Measurements from ENCODE around the gene HIBCH.
"Not testable (repeated sequence)": the region's sequence is repeated elsewhere in the genome, so short reads cannot be mapped to it uniquely, and the experiment has no call there.

Gene HIBCH, protein sequence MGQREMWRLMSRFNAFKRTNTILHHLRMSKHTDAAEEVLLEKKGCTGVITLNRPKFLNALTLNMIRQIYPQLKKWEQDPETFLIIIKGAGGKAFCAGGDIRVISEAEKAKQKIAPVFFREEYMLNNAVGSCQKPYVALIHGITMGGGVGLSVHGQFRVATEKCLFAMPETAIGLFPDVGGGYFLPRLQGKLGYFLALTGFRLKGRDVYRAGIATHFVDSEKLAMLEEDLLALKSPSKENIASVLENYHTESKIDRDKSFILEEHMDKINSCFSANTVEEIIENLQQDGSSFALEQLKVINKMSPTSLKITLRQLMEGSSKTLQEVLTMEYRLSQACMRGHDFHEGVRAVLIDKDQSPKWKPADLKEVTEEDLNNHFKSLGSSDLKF

GRCh38 chr2:190319555-190320498, at the start of gene HIBCH:
Gene HIBCH, minus strand, starts transcription at chr2:190319826. Its CDS starts 76 bp downstream, at chr2:190319750.
- peak; percentile 99 for DNase-seq
- in situ Hi-C loops (cut with MboI; ENCODE audit: low pct_unique_long_range_greater_than_20kb, low sequenced_read_pairs): no loop called here

DNA sequence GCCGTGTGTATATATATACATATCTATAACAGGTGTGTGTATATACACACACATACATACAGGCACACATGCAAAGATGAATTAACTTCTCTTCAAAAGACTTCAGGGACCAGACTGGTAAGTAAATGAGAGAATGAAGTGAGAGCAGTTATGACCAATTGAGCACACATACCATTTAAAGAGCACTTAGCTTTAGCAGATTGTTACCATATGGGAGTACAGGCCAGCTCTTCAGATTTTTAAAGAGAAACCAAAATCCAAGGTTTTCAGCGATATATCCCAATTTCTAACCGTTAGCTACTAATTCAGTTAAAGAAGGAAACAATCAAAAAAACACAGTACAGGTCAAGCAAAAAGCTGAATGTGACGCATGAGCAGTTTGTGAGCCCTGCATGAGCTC, 47.5 kb upstream of the HIBCH start:
- no peak for DNase-seq
- in situ Hi-C loops (cut with MboI; ENCODE audit: low pct_unique_long_range_greater_than_20kb, low sequenced_read_pairs): no loop called here

DNA sequence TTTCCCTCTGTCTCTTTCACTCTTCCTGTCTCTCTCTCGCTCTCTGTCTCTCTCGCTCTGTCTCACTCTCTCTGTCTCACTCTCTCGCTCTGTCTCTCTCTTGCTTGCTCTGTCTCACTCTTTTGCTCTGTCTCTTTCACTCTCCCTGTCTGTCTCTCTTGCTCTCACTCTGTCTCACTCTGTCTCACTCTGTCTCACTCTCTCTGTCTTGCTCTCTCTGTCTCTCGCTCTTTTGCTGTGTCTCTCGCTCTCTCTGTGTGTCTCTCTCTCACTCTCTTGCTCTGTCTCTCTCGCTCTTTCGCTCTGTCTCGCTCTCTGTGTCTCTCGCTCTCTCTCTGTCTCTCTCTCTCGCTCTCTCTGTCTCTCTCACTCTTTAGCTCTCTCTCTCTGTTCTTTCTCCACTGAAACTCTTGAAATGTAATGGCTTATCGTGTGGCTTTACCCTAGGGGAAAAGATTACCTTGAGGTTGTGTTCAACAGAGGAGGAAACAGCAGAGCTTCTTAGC, 46.7 kb upstream of the HIBCH start:
- in situ Hi-C loops (cut with MboI; ENCODE audit: low pct_unique_long_range_greater_than_20kb, low sequenced_read_pairs): no loop called here
- no peak for DNase-seq

DNA sequence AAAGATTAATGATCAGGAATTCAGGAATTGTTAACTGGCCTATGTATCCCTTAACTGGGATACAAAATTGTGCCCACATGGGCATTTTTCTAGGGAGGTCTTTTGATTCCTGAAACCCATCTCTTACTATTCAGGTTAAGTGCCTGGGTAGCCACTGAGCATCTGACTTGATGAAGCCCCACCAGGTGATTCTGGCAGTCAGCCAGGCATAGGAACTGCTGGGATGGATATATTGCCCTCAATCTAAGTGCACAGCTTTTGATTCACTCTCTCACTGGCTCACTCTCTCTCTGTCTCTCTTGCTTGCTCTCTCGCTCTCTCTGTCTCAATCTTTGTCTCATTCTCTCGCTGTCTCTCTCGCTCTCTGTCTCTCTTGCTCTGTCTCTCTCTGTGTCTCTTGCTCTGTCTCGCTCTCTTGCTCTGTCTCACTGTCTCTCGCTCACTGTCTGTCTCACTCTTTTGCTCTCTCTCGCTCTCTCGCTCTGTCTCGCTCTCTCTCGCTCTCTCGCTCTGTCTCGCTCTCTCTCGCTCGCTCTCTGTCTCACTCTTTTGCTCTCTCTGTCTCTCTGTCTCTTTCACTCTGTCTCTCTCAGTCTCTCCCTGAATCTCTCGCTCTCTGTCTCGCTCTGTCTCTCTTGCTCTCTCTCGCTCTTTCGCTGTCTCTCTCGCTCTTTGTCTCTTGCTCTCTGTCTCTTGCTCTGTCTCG, 46.0 kb upstream of the HIBCH start:
- in situ Hi-C loops (cut with MboI; ENCODE audit: low pct_unique_long_range_greater_than_20kb, low sequenced_read_pairs): no loop called here
- no peak for DNase-seq

DNA sequence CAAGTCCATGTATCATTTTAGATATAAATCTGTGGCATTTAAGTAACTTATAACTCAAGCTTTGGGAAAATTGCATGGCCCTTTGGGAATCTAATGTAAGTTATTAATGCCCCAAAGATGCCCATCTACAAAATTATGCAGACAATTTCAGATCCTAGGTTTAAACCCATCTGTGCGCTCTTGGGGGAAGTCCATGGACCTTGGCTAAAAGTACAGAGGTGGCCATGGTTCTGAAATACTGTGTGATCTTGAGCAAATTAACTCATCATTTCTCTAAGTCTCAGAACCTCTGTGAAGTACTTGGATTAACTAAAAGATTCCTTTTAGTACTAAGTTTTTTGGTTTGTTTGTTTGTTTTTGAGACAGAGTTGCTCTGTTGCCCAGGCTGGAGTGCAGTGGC, 43.3 kb upstream of the HIBCH start:
- in situ Hi-C loops (cut with MboI; ENCODE audit: low pct_unique_long_range_greater_than_20kb, low sequenced_read_pairs): no loop called here

DNA sequence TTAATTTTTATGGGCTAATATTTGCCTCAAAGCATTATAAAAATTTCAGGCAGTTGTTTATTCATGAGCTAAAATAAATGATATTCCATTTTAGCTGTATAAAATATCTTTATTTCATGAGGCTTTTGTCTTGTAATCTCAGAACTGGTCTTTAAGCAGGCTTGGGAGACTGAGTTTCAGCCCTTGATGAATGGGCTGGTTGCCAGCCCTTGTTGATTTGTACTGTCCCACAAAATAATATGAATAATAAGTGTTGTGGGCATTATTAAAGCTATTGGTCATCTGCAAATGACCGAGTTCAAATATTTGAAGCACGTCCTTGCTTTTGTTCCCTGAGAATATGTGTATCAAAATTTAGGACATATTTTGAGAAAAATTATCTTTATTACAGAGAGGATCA, 41.9 kb upstream of the HIBCH start:
- DNase-seq: no peak
- in situ Hi-C loops (cut with MboI; ENCODE audit: low pct_unique_long_range_greater_than_20kb, low sequenced_read_pairs): no loop called here

More for the DNA sequence above, 43.3 kb upstream of the HIBCH start:
- DNase-seq: no peak

GRCh38 chr2:190360965-190361364, 41.3 kb upstream of the HIBCH start:
- DNase-seq: no peak
- in situ Hi-C loops (cut with MboI; ENCODE audit: low pct_unique_long_range_greater_than_20kb, low sequenced_read_pairs): no loop called here

DNA sequence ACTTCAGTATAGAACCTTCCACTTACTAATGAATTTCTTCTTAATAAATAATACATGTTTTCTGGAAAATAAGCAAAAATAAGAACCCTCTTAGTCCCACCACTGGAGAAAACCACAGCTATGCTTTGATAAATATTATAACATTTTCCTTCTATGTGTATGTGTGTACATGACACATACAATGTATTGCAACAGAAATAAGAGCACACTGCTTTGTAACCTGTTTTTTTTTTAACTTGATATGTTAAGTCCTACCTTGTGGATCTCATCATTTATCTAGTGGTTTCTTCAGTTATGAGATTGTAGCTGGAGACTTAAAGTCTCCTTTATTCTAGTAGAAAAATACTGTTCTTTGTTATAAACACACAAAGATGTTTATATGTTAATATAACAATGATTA, 40.9 kb upstream of the HIBCH start:
- no peak for DNase-seq
- in situ Hi-C loops (cut with MboI; ENCODE audit: low pct_unique_long_range_greater_than_20kb, low sequenced_read_pairs): no loop called here

GRCh38 chr2:190358655-190359448, 39.2 kb upstream of the HIBCH start:
- DNase-seq; in situ Hi-C loops (cut with MboI; ENCODE audit: low pct_unique_long_range_greater_than_20kb, low sequenced_read_pairs): not testable (repeated sequence)

DNA sequence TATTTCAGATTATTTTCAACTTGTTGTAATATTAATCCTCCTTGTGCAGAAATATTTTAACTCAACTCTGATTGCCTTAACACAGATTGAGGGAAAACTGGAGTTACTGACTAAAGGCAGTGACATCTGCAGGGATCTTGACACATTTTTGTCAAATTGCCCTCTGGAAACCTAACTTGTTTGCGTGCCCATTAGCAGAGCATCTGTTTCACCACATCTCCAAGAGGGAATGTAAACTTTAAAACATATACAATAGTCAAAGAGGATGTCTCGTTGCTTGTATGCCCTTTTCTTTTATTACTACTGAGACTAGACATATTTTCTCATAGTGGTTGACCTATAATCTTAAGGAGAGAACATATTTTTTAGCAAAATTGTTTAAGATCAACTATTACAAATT, 38.0 kb upstream of the HIBCH start:
- in situ Hi-C loops (cut with MboI; ENCODE audit: low pct_unique_long_range_greater_than_20kb, low sequenced_read_pairs): no loop called here

DNA sequence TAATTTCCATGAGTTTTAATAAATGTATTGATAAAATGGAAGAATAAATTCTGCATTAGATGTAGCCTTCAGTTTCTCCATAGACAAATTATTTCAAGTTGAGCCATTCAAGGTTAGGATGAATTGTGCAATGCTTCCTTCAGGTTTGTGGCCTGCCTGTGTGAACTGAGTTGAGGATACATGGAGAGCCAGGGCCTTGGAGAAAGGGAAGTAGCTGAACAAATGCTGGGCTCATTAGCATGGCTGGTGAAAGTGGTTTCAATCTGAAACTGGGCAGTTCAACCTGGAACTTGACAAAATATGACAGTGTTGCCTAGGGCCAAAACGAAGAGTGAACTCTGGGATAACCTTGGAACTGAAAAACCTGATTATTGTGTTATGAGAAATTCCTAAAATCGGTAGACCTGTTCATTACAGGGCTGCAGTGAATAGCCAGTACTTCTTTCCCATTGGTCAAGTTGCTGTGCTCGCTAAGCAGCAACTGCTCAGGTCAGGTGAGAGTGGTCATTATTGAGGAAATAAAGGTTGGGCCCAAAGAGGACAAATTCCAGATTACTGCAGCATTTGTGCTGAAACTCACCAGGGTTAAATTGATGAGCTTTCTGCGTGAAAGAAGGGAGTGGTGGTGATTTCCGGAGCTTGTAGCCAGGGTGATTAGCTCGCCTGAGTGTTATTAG, 36.5 kb upstream of the HIBCH start:
- in situ Hi-C loops (cut with MboI; ENCODE audit: low pct_unique_long_range_greater_than_20kb, low sequenced_read_pairs): no loop called here
- DNase-seq: peak; percentile 76

More for the DNA sequence above, 38.0 kb upstream of the HIBCH start:
- DNase-seq: no peak

DNA sequence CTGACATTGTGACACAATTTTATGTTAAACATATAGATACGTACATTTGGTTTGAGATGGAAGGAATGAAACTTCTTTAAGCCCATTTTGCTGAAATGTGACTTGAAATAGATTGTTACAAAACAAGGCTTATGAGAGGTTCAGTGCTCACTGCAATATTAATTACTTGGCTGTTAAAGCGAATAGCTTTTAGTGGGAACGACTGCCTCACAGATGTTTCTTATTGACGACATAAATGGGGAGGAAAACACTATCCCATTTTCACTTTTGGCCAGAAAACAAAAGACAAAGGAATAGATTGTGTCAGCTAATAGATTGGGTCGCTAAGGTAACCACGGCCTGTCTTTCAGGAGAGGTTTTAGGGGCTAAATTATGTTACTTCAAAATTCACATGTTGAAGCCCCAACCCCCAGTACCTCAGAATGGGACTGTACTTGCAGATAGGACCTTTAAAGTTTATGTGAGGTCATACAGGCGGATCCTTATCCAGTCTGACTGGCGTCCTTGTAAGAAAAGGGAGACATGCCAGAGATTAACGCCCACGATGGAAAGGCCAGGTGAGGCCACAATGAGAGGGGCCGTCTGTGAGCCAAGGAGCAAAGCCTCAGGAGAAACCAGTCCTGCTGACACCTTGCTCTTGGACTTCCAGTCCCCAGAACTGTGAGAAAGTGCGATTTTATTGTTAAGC, 34.5 kb upstream of the HIBCH start:
- no peak for DNase-seq
- in situ Hi-C loops (cut with MboI; ENCODE audit: low pct_unique_long_range_greater_than_20kb, low sequenced_read_pairs): no loop called here

DNA sequence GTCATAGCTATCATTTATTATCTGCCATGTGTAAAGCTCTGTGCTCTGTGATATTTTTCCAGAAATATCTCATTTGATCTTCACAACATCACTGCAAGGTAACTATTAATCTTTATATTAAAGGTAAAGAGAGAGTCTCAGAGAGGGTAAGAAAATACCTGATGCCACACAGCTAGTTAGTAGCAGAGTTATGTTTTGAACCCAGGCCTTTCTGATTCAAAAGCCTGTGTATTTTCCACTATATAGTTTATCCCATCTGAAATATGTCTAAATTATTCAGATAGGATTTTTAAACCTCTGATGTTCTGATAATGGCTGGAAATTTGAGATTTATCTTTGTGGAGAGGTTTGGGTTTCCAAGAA, 33.9 kb upstream of the HIBCH start:
- DNase-seq: no peak
- in situ Hi-C loops (cut with MboI; ENCODE audit: low pct_unique_long_range_greater_than_20kb, low sequenced_read_pairs): no loop called here

DNA sequence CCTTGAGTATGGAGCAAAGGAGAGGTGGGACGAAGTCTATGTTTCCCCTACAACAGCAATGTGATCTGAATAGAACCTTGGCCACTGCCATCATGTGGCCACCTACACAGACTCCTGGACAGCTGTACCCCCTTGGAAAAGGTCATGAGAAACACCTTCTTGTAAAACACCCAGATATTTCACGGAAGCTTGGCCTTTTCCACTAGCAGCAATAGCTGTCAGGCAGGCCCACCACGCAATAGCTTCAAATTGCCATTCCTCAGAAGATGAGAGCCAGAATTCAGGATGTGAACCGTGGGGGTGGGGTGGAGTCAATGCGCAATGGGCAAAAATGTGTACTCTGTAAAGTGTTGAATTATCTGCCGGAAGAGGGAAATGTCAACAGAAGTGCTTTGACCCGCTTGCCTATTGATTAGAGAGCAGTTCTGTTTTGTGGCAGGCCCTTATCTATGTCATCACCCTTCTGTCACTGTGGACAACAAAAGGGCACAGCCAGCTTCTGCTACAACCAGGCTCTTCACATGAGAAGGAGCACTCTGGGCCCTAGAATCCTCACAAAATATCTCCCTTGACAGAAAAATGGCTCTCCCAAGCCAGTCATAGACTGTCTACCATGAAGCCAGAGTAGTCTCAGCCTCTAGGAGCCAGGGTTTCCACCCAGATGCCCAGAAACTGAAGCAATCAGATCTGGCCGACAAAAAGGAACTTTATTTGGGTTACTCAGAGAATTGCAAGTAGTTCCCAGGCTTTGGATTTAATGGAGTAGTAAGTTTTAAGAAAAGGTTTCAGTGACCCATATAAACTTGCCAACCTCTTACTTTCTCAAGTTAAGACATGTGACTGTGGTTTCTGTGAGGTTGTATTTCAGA, 33.3 kb upstream of the HIBCH start:
- DNase-seq: peak; percentile 52
- in situ Hi-C loops (cut with MboI; ENCODE audit: low pct_unique_long_range_greater_than_20kb, low sequenced_read_pairs): no loop called here

DNA sequence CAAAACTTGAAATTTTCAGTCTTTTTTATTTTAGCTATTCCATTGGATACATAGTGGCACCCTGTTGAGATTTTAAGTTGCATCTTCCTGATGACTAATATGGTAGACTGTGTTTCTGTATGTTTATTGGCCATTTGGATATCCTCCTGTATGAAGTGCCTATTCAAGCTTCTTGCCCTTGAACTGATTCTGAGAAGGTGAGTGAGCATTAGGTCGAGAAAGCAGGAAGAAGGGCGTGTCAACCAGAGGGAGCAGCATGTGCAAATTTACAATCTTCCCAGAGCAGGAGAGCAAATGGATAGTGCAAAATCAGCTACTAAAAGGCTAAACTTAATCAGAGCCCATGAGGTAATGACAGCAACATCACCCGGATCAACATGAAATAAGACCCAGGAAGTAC, 32.3 kb upstream of the HIBCH start:
- in situ Hi-C loops (cut with MboI; ENCODE audit: low pct_unique_long_range_greater_than_20kb, low sequenced_read_pairs): no loop called here
- no peak for DNase-seq

DNA sequence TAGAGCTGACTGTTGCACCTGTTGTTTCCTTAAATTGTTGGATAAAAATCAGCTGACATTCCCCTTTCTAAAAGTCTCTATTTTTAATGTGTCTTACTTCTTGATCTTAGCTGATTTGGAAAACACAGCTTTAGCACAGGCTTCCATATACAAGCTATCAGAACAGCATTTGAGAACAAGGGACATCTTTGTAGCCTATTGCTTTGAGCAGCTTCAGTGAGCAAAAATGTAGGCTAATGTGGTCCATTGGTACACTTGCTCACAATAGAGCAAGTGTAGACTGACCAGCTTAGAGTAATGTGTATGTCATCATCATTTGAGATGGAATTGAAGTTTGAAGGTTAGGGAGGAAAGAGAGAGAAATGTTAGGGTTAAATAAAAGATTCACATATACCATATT, 30.7 kb upstream of the HIBCH start:
- DNase-seq: no peak
- in situ Hi-C loops (cut with MboI; ENCODE audit: low pct_unique_long_range_greater_than_20kb, low sequenced_read_pairs): no loop called here

All from KBM-7 (cell line).